ENCODE results near the gene TRIM8.

Gene TRIM8

GRCh38 chr10:102653060-102653459 lies 8.8 kb downstream of the TRIM8 start:
- H3K9me2 ChIP-seq (ENCODE audit: low read depth, low read length), result no peaks in the 10 kb centered on the region
- no peak overlapping the region; the same call in 1 of the 2 replicates for H3K9ac ChIP-seq (ENCODE audit: low read length)
- peak overlapping the region; percentile 98 for H3K27ac ChIP-seq (ENCODE audit: low read depth, low read length, poor library complexity, severe bottlenecking)
- peaks cover 67% of the 10 kb centered on the region for H3K4me1 ChIP-seq (ENCODE audit: insufficient read depth, low read length, severe bottlenecking)
- H3K36me3 ChIP-seq (ENCODE audit: insufficient read depth, low read length), result peaks cover 41% of the 10 kb centered on the region
- no peaks in the 10 kb centered on the region for H4K20me1 ChIP-seq (ENCODE audit: insufficient read depth, low read length)
- H3K9me3 ChIP-seq (ENCODE audit: low read length), result no peaks in the 10 kb centered on the region
- no peaks in the 10 kb centered on the region for H3K27me3 ChIP-seq (ENCODE audit: insufficient read depth, low read length)
- peak overlapping the region; percentile 94; the same call in 1 of the 2 replicates for H3K4me2 ChIP-seq (ENCODE audit: low read length)
- H3F3A ChIP-seq (ENCODE audit: insufficient read depth, low read length), result peaks cover 9% of the 10 kb centered on the region
- TF ChIP-seq EZH2 (IDR thresholded peaks at IDR 0.05; ENCODE audit: borderline replicate concordance, low read length), result no peak
- H2AFZ ChIP-seq (ENCODE audit: low read length), result no peak overlapping the region
- H3K79me2 ChIP-seq (ENCODE audit: insufficient read depth, low read length), result peaks cover 9% of the 10 kb centered on the region; the same call in 1 of the 2 replicates
- no peak overlapping the region for H3K4me3 ChIP-seq (ENCODE audit: low read depth, low read length, poor library complexity, severe bottlenecking)

- H3K9me3 ChIP-seq (ENCODE audit: low read length), result no peaks in the 10 kb centered on the region
- peaks cover 9% of the 10 kb centered on the region; the same call in 1 of the 2 replicates for H3K79me2 ChIP-seq (ENCODE audit: insufficient read depth, low read length)
- H3K27me3 ChIP-seq (ENCODE audit: insufficient read depth, low read length), result no peaks in the 10 kb centered on the region
- H3K9me2 ChIP-seq (ENCODE audit: low read depth, low read length), result no peaks in the 10 kb centered on the region
- H3F3A ChIP-seq (ENCODE audit: insufficient read depth, low read length), result peaks cover 9% of the 10 kb centered on the region; the same call in 1 of the 2 replicates
- no peak overlapping the region for H3K27ac ChIP-seq (ENCODE audit: low read depth, low read length, poor library complexity, severe bottlenecking)
- no peak overlapping the region for H3K9ac ChIP-seq (ENCODE audit: low read length)
- H3K4me2 ChIP-seq (ENCODE audit: low read length), result no peak overlapping the region
- no peak overlapping the region for H3K4me3 ChIP-seq (ENCODE audit: low read depth, low read length, poor library complexity, severe bottlenecking)
- peaks cover 64% of the 10 kb centered on the region for H3K4me1 ChIP-seq (ENCODE audit: insufficient read depth, low read length, severe bottlenecking)
- H3K36me3 ChIP-seq (ENCODE audit: insufficient read depth, low read length), result peaks cover 41% of the 10 kb centered on the region
- TF ChIP-seq CTCF (IDR thresholded peaks at IDR 0.05; ENCODE audit: low read length), result no peak
- no peak for TF ChIP-seq EZH2 (IDR thresholded peaks at IDR 0.05; ENCODE audit: borderline replicate concordance, low read length)
- H2AFZ ChIP-seq (ENCODE audit: low read length), result no peak overlapping the region
- H4K20me1 ChIP-seq (ENCODE audit: insufficient read depth, low read length), result no peaks in the 10 kb centered on the region
These were observed 10.3 kb downstream of the TRIM8 start for GRCh38 chr10:102654566-102654965.

GRCh38 chr10:102654969-102655368 lies 10.7 kb downstream of the TRIM8 start:
- Histone ChIP-seq H4K20me1 (ENCODE audit: insufficient read depth, low read length) (no peaks in the 10 kb centered on the region), H3K4me2 (ENCODE audit: low read length) (no peak overlapping the region), H2AFZ (ENCODE audit: low read length) (no peak overlapping the region), H3K4me3 (ENCODE audit: low read depth, low read length, poor library complexity, severe bottlenecking) (no peak overlapping the region), H3K9me3 (ENCODE audit: low read length) (no peaks in the 10 kb centered on the region), H3K36me3 (ENCODE audit: insufficient read depth, low read length) (peaks cover 41% of the 10 kb centered on the region), H3K9ac (ENCODE audit: low read length) (no peak overlapping the region), H3K4me1 (ENCODE audit: insufficient read depth, low read length, severe bottlenecking) (peaks cover 61% of the 10 kb centered on the region), H3K27me3 (ENCODE audit: insufficient read depth, low read length) (no peaks in the 10 kb centered on the region), H3K27ac (ENCODE audit: low read depth, low read length, poor library complexity, severe bottlenecking) (no peak overlapping the region), H3K9me2 (ENCODE audit: low read depth, low read length) (no peaks in the 10 kb centered on the region), H3K79me2 (ENCODE audit: insufficient read depth, low read length) (peaks cover 9% of the 10 kb centered on the region; the same call in 1 of the 2 replicates), H3F3A (ENCODE audit: insufficient read depth, low read length) (peaks cover 9% of the 10 kb centered on the region; the same call in 1 of the 2 replicates)
- TF ChIP-seq CTCF (IDR thresholded peaks at IDR 0.05; ENCODE audit: low read length) (no peak), EZH2 (IDR thresholded peaks at IDR 0.05; ENCODE audit: borderline replicate concordance, low read length) (no peak)

GRCh38 chr10:102656026-102656425 lies 11.7 kb downstream of the TRIM8 start:
- H3K36me3 ChIP-seq (ENCODE audit: insufficient read depth, low read length), result peaks cover 41% of the 10 kb centered on the region

More at GRCh38 chr10:102656026-102656425, 11.7 kb downstream of the TRIM8 start:
- Histone ChIP-seq H3K9me3 (ENCODE audit: low read length) (no peaks in the 10 kb centered on the region), H3K27ac (ENCODE audit: low read depth, low read length, poor library complexity, severe bottlenecking) (no peak overlapping the region), H3K4me3 (ENCODE audit: low read depth, low read length, poor library complexity, severe bottlenecking) (no peak overlapping the region), H3K4me1 (ENCODE audit: insufficient read depth, low read length, severe bottlenecking) (peaks cover 61% of the 10 kb centered on the region), H3K9me2 (ENCODE audit: low read depth, low read length) (no peaks in the 10 kb centered on the region), H3K27me3 (ENCODE audit: insufficient read depth, low read length) (no peaks in the 10 kb centered on the region), H3K4me2 (ENCODE audit: low read length) (no peak overlapping the region), H3K79me2 (ENCODE audit: insufficient read depth, low read length) (0 out of 2 replicates have a peak, but pooled peaks cover 4% of the 10 kb centered on the region), H2AFZ (ENCODE audit: low read length) (no peak overlapping the region), H4K20me1 (ENCODE audit: insufficient read depth, low read length) (no peaks in the 10 kb centered on the region), H3K9ac (ENCODE audit: low read length) (no peak overlapping the region), H3F3A (ENCODE audit: insufficient read depth, low read length) (peaks cover 9% of the 10 kb centered on the region; the same call in 1 of the 2 replicates)
- TF ChIP-seq EZH2 (IDR thresholded peaks at IDR 0.05; ENCODE audit: borderline replicate concordance, low read length) (no peak), CTCF (IDR thresholded peaks at IDR 0.05; ENCODE audit: low read length) (no peak)
